ENCODE results near the gene DSG3. TPM values are rescaled to one million over a fixed set of nuclear protein-coding genes. Genes with fewer than 3 reads are reported as not detected.

Gene DSG3
- total RNA-seq, 1 donor from 2014 or later = not detected

DNA sequence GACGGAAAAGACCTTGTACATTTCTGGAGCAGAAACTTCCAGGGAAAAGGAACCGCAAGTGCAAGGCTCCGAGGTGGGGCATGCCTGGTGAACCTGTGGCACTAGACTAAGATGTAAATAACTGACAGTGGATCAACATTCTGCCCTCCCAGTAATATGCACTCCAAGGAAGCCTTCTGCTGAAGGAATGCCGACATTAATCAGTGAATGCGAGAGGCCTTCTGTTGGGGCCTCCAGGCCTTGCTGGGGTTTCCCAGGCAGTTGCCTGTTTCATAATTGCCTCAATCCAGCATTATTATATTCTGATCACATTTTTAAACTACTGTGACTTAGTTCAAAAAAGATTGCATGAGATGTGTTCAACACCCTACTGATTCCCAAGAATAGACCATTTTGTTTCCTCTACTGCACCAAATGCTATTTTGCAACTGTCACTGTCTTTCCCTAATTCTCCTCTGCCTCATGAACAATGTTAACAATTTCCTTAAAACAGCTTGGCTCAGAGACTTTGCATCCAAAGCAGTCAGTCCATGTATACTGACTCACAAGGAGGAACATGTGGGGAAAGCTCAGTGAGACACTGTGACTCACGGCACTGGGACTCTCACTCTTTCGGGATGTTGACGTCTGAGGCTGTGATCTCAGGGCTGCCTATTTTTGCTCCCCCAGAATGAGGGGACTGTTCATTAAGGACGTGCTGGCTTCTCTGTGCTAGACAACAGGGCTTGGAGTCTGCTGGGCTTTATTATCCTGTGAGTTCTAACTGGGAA, 39.9 kb downstream of the DSG3 start:
- Mint-ChIP-seq H3K27ac (no peak overlapping the region), H3K4me1 (no peaks in the 10 kb centered on the region), H3K4me3 (no peak overlapping the region), H3K36me3 (no peaks in the 10 kb centered on the region), H3K9me3 (no peaks in the 10 kb centered on the region), H3K27me3 (ENCODE audit: insufficient read depth, low read depth) (no peaks in the 10 kb centered on the region)
- Histone ChIP-seq H3K36me3 (no peaks in the 10 kb centered on the region), H3K27me3 (no peaks in the 10 kb centered on the region), H3K4me1 (no peaks in the 10 kb centered on the region), H3K4me3 (no peak overlapping the region), H3K79me2 (ENCODE audit: low read depth) (no peaks in the 10 kb centered on the region), H3F3A (ENCODE audit: low read depth) (no peaks in the 10 kb centered on the region), H4K20me1 (ENCODE audit: low read depth) (no peaks in the 10 kb centered on the region), H3K9me3 (ENCODE audit: low read depth) (no peaks in the 10 kb centered on the region), H3K9ac (no peak overlapping the region), H3K27ac (no peak overlapping the region), H2AFZ (replicated peaks) (no peak overlapping the region), H3K4me2 (no peak overlapping the region)
- TF ChIP-seq EZH2 (IDR thresholded peaks at IDR 0.05) = no peak
- TF ChIP-seq, protein P1, sequence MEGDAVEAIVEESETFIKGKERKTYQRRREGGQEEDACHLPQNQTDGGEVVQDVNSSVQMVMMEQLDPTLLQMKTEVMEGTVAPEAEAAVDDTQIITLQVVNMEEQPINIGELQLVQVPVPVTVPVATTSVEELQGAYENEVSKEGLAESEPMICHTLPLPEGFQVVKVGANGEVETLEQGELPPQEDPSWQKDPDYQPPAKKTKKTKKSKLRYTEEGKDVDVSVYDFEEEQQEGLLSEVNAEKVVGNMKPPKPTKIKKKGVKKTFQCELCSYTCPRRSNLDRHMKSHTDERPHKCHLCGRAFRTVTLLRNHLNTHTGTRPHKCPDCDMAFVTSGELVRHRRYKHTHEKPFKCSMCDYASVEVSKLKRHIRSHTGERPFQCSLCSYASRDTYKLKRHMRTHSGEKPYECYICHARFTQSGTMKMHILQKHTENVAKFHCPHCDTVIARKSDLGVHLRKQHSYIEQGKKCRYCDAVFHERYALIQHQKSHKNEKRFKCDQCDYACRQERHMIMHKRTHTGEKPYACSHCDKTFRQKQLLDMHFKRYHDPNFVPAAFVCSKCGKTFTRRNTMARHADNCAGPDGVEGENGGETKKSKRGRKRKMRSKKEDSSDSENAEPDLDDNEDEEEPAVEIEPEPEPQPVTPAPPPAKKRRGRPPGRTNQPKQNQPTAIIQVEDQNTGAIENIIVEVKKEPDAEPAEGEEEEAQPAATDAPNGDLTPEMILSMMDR (IDR thresholded peaks at IDR 0.05) = no peak
- no peak for TF ChIP-seq EZH2phosphoT487 (IDR thresholded peaks at IDR 0.05)
- no peak for DNase-seq (ENCODE audit: low spot score)

DNA sequence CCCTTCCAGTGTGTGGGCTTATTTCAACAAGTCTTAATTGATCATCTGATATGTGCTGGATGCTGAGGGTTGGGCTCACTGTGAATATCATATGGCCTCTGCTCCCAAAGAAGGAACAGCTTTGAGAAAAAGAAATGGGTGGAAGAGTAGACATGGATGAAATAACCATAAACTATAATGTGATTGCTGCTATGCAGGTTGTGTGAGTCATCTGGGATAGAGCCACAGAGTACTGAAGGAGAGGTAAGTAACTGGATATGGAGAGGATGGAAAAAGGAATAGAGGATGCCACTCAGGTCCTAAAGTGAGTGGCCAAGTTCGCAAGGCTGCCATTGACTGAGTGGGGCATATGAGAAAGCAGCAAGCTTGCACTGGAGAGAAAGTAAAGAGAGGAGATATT, 41.8 kb downstream of the DSG3 start:
- Histone ChIP-seq H3K9me3 (ENCODE audit: low read depth) (no peaks in the 10 kb centered on the region), H3K27ac (no peak overlapping the region), H3F3A (ENCODE audit: low read depth) (no peaks in the 10 kb centered on the region), H3K4me3 (no peak overlapping the region), H3K4me1 (no peaks in the 10 kb centered on the region), H3K4me2 (no peak overlapping the region), H3K9ac (no peak overlapping the region), H2AFZ (replicated peaks) (no peak overlapping the region), H3K36me3 (no peaks in the 10 kb centered on the region), H3K79me2 (ENCODE audit: low read depth) (no peaks in the 10 kb centered on the region), H4K20me1 (ENCODE audit: low read depth) (no peaks in the 10 kb centered on the region), H3K27me3 (no peaks in the 10 kb centered on the region)
- TF ChIP-seq EZH2phosphoT487 (IDR thresholded peaks at IDR 0.05) = no peak
- TF ChIP-seq, protein P1 (IDR thresholded peaks at IDR 0.05) = no peak
- TF ChIP-seq EZH2 (IDR thresholded peaks at IDR 0.05) = no peak
- no peak overlapping the region for H3K27ac Mint-ChIP-seq
- no peaks in the 10 kb centered on the region for H3K27me3 Mint-ChIP-seq (ENCODE audit: insufficient read depth, low read depth)
- no peaks in the 10 kb centered on the region for H3K36me3 Mint-ChIP-seq
- H3K4me3 Mint-ChIP-seq = no peak overlapping the region
- H3K4me1 Mint-ChIP-seq = no peaks in the 10 kb centered on the region
- DNase-seq (ENCODE audit: low spot score) = no peak
- H3K9me3 Mint-ChIP-seq = no peaks in the 10 kb centered on the region

DNA sequence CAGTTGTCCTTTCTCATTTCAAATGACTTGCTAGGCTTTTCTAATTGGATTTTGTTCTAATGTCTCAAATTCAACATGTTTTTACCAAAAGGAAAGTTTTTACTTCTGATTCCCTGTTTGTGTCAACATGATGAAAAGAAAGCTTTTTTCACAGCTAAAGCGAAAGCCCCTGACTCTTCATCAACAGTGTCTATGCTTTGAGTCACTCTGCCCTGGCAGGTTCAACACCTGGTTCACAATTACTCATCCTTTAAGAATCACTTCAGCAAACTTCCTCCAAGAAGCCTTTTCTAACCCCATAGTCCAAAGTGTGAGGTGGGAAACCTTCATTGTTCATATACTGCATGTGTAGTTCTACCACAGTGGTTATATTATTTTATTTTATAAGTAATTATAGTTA, 42.8 kb downstream of the DSG3 start:
- H3K4me3 ChIP-seq = no peak overlapping the region
- Mint-ChIP-seq H3K9me3 (no peaks in the 10 kb centered on the region), H3K36me3 (no peaks in the 10 kb centered on the region), H3K27me3 (ENCODE audit: insufficient read depth, low read depth) (no peaks in the 10 kb centered on the region), H3K4me3 (no peak overlapping the region), H3K27ac (no peak overlapping the region), H3K4me1 (no peaks in the 10 kb centered on the region)
- no peaks in the 10 kb centered on the region for H3K4me1 ChIP-seq
- no peak overlapping the region for H3K4me2 ChIP-seq
- no peak for DNase-seq (ENCODE audit: low spot score)
- no peak overlapping the region for H2AFZ ChIP-seq (replicated peaks)
- H4K20me1 ChIP-seq (ENCODE audit: low read depth) = no peaks in the 10 kb centered on the region
- no peaks in the 10 kb centered on the region for H3F3A ChIP-seq (ENCODE audit: low read depth)
- no peak overlapping the region for H3K27ac ChIP-seq
- H3K9me3 ChIP-seq (ENCODE audit: low read depth) = no peaks in the 10 kb centered on the region
- no peaks in the 10 kb centered on the region for H3K36me3 ChIP-seq
- H3K9ac ChIP-seq = no peak overlapping the region
- no peaks in the 10 kb centered on the region for H3K27me3 ChIP-seq
- H3K79me2 ChIP-seq (ENCODE audit: low read depth) = no peaks in the 10 kb centered on the region
- TF ChIP-seq EZH2phosphoT487 (IDR thresholded peaks at IDR 0.05) = no peak
- TF ChIP-seq, protein P1 (IDR thresholded peaks at IDR 0.05) = no peak
- TF ChIP-seq EZH2 (IDR thresholded peaks at IDR 0.05) = no peak

All from neural progenitor cell (in vitro differentiated cells).